ENCODE measurements around the gene TRIM45. TPM values are rescaled to one million over a fixed set of nuclear protein-coding genes. Genes with fewer than 3 reads are reported as not detected.
A peak's percentile ranks its signal among the peaks of the same experiment; 100 is the strongest.

Gene TRIM45
- total RNA-seq, 1 donor from 2014 or later: 2.1 TPM

DNA sequence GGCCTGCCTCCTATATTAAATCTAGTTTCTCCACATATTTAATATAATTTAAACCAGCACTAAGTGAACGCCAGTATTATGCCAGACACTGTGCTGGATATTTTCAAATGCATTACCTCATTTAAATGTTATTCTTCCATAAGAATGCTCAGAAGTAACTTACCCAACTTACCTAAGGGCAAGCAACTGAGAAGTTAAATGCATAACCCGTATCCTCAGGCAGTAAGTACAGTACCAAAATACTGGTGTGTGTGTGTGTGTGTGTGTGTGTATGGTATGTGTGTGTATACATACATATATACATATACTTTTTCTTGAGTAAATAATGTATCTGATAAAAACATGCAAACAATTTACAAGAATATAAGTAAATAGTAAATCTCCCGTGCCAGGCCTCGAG, 9.0 kb upstream of the TRIM45 start:
- Histone ChIP-seq H3K4me3 (no peak overlapping the region), H3K4me1 (peaks cover 6% of the 10 kb centered on the region), H3K9me3 (no peaks in the 10 kb centered on the region), H3K27me3 (ENCODE audit: low read depth) (no peaks in the 10 kb centered on the region), H3K36me3 (no peaks in the 10 kb centered on the region), H3K27ac (no peak overlapping the region)
- DNase-seq (no peak), ATAC-seq (no peak)
- intact Hi-C loops (cut with DNase I): no loop called here
- TF ChIP-seq, protein P1, sequence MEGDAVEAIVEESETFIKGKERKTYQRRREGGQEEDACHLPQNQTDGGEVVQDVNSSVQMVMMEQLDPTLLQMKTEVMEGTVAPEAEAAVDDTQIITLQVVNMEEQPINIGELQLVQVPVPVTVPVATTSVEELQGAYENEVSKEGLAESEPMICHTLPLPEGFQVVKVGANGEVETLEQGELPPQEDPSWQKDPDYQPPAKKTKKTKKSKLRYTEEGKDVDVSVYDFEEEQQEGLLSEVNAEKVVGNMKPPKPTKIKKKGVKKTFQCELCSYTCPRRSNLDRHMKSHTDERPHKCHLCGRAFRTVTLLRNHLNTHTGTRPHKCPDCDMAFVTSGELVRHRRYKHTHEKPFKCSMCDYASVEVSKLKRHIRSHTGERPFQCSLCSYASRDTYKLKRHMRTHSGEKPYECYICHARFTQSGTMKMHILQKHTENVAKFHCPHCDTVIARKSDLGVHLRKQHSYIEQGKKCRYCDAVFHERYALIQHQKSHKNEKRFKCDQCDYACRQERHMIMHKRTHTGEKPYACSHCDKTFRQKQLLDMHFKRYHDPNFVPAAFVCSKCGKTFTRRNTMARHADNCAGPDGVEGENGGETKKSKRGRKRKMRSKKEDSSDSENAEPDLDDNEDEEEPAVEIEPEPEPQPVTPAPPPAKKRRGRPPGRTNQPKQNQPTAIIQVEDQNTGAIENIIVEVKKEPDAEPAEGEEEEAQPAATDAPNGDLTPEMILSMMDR (IDR thresholded peaks at IDR 0.05): no peak

DNA sequence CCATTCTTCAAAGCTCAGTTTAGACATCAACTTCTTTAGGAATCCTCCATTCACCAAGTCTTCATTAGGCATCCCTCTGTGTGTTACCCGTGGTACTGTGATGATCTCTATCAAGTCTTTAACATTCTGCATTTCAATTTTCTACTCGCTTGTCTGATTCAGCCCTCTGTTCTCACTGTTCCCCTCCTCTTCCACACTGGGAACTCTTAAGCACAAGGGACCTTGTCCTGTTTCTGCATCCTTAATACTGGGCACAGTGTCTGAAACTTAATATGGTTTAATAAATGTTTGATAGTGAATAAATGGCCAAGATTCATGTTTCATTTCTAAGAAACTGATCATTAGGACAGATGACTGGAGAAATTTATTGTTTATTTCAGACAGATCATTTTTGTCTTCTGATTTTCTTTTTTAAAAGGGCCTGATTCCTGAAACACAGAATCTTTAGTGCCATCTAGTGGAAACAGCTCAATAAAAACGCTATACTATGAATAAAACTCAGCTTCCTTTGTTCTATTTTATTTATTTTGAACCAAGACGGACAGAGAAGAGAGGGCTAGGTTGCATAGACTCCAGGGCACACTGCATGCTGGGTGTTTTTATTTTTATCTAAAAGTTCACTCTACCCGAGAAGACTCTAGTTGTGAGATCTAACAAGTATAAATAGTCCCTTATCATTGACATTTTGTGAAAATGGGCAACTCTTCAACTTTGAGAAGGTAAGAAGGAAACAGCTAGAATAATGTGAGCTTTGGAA, 7.0 kb upstream of the TRIM45 start:
- no peak overlapping the region for H3K27ac ChIP-seq
- H3K4me1 ChIP-seq: peaks cover 6% of the 10 kb centered on the region
- intact Hi-C loops (cut with DNase I): no loop called here
- H3K27me3 ChIP-seq (ENCODE audit: low read depth): no peaks in the 10 kb centered on the region
- H3K9me3 ChIP-seq: no peaks in the 10 kb centered on the region
- no peak for DNase-seq
- H3K4me3 ChIP-seq: no peak overlapping the region
- H3K36me3 ChIP-seq: no peaks in the 10 kb centered on the region
- peak; percentile 52 to 76 for ATAC-seq
- TF ChIP-seq, protein P1 (IDR thresholded peaks at IDR 0.05): peak; percentile 48

DNA sequence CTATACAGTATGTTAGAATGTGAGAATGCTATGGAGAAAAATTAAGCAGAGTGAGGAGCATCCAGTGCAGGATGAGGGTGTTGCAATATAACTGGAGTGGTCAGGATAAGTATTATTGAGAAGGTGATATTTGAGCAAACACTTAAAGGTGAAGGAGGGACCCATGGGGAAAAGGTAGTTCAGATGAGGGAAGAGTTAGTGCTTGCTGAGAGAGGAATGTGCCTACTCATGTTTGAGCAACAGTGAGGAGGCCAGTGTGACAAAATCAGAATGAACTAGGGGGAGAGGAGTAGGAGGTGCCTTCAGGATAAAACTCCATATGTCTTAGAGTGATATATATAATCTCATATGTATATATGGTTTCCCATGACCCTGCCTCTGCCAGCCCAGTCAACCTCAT, 6.2 kb upstream of the TRIM45 start:
- TF ChIP-seq, protein P1 (IDR thresholded peaks at IDR 0.05): no peak
- ATAC-seq (peak; percentile 92 to 96), DNase-seq (no peak)
- Histone ChIP-seq H3K4me3 (no peak overlapping the region), H3K36me3 (no peaks in the 10 kb centered on the region), H3K4me1 (peaks cover 6% of the 10 kb centered on the region), H3K27me3 (ENCODE audit: low read depth) (no peaks in the 10 kb centered on the region), H3K27ac (no peak overlapping the region), H3K9me3 (no peaks in the 10 kb centered on the region)
- intact Hi-C loops (cut with DNase I): no loop called here

DNA sequence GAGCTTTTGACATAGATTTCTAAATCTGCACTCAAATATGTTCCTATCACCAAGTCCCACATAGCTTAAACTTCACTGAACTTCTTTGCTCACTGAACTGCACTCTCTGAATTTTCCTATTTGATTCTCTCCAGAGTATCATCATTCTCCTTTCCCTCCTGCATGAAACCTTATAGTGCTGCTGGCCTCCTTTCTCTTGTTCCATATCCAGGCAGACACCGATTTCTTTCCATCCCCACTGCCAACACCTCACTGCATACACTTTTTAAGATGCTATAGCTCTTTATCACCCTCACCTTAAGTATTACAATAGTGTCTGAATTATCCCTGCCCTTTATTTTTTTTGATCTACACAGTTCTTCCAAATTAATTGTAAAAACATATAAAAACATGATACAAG, 3.1 kb upstream of the TRIM45 start:
- ATAC-seq (no peak), DNase-seq (no peak)
- intact Hi-C loops (cut with DNase I): no loop called here
- Histone ChIP-seq H3K9me3 (no peaks in the 10 kb centered on the region), H3K4me1 (peaks cover 20% of the 10 kb centered on the region), H3K27ac (no peak overlapping the region), H3K36me3 (no peaks in the 10 kb centered on the region), H3K4me3 (no peak overlapping the region), H3K27me3 (ENCODE audit: low read depth) (no peaks in the 10 kb centered on the region)
- TF ChIP-seq, protein P1 (IDR thresholded peaks at IDR 0.05): no peak

DNA sequence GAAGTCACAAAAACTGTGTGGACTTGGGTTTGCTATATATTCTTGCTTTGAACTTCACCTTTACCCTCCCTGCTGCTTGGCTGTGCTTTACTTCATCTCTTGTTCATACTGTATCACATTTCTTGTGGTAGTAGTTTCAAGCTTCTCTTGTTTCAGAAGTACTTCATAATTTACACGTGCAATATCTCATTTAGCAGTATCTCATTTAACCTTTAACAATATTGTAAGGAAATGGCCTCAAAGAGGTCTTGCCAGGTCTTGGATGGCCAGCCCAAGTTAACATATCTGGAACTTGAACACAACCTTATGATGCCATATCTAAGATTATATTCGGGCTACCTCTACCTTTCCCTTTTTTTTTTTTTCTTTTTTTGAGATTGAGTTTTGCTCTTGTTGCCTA, 1.7 kb upstream of the TRIM45 start:
- TF ChIP-seq, protein P1 (IDR thresholded peaks at IDR 0.05): no peak
- ATAC-seq (no peak), DNase-seq (no peak)
- intact Hi-C loops (cut with DNase I): no loop called here
- Histone ChIP-seq H3K36me3 (no peaks in the 10 kb centered on the region), H3K27me3 (ENCODE audit: low read depth) (no peaks in the 10 kb centered on the region), H3K27ac (no peak overlapping the region), H3K9me3 (no peaks in the 10 kb centered on the region), H3K4me1 (peaks cover 19% of the 10 kb centered on the region), H3K4me3 (no peak overlapping the region)
